Measurements from ENCODE around the gene DYNLT5. TPM values are rescaled to one million over a fixed set of nuclear protein-coding genes. Genes with fewer than 3 reads are reported as not detected.
A peak's percentile ranks its signal among the peaks of the same experiment; 100 is the strongest.

DYNLT5 gene
- total RNA-seq, 1 donor, result 1.4 TPM

DNA sequence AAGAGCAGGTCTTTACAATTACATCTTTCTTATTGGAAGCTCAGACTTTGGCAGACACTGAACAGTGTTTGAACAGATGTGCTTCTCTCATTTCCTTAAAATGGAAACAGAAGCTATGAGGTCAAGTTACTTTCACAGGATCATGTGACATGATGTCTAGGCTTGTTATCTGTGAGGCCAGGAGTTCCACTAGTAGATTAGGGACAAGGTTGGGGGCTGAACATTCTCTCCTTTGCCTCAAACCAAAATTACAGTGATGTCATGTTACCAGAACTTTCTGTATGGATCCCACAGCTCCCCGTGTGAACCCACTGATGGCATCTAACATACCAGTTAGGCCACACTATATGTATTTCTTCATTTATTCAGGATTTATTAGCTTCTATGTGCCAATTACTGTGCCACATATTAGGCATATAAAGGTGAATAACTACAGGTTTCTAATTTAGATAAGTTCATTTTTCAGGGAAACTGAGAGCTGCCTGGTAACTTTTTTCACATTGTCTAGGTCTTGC lies 6.0 kb downstream of the DYNLT5 start:
- H3K4me3 ChIP-seq (ENCODE audit: insufficient read depth, low read length), result no peak overlapping the region
- H2AFZ ChIP-seq (ENCODE audit: low read length), result peak overlapping the region; percentile 27
- no peaks in the 10 kb centered on the region for H3K27me3 ChIP-seq (ENCODE audit: insufficient read depth, low read length)
- H3K9me3 ChIP-seq (ENCODE audit: low read depth, low read length), result no peaks in the 10 kb centered on the region
- H3K4me1 ChIP-seq (ENCODE audit: insufficient read depth, low read length), result no peaks in the 10 kb centered on the region
- no peak for DNase-seq (ENCODE audit: insufficient read length, low spot score, missing footprints)
- H3K27ac ChIP-seq (ENCODE audit: low read depth, low read length), result no peak overlapping the region
- no peaks in the 10 kb centered on the region for H4K20me1 ChIP-seq (ENCODE audit: insufficient read depth, low read length)
- no peaks in the 10 kb centered on the region for H3K36me3 ChIP-seq (ENCODE audit: insufficient read depth, low read length)
- TF ChIP-seq CTCF (IDR thresholded peaks at IDR 0.05; ENCODE audit: extremely low read depth, low read depth, low read length), result no peak
- H3K4me2 ChIP-seq (ENCODE audit: insufficient read depth, low read length), result no peak overlapping the region
- no peaks in the 10 kb centered on the region for H3K79me2 ChIP-seq (ENCODE audit: insufficient read depth, low read length)

GRCh38 chr1:66760506-66760905 lies 8.2 kb downstream of the DYNLT5 start:
- TF ChIP-seq CTCF (IDR thresholded peaks at IDR 0.05; ENCODE audit: extremely low read depth, low read depth, low read length), result no peak
- H3K79me2 ChIP-seq (ENCODE audit: insufficient read depth, low read length), result no peaks in the 10 kb centered on the region
- no peak overlapping the region for H2AFZ ChIP-seq (ENCODE audit: low read length)
- H3K4me2 ChIP-seq (ENCODE audit: insufficient read depth, low read length), result no peak overlapping the region
- no peaks in the 10 kb centered on the region for H3K27me3 ChIP-seq (ENCODE audit: insufficient read depth, low read length)
- H3K36me3 ChIP-seq (ENCODE audit: insufficient read depth, low read length), result no peaks in the 10 kb centered on the region
- H3K9me3 ChIP-seq (ENCODE audit: low read depth, low read length), result no peaks in the 10 kb centered on the region
- no peak overlapping the region for H3K4me3 ChIP-seq (ENCODE audit: insufficient read depth, low read length)
- H4K20me1 ChIP-seq (ENCODE audit: insufficient read depth, low read length), result no peaks in the 10 kb centered on the region
- no peak overlapping the region for H3K27ac ChIP-seq (ENCODE audit: low read depth, low read length)
- no peak for DNase-seq (ENCODE audit: insufficient read length, low spot score, missing footprints)
- H3K4me1 ChIP-seq (ENCODE audit: insufficient read depth, low read length), result no peaks in the 10 kb centered on the region

GRCh38 chr1:66761221-66761620 lies 9.0 kb downstream of the DYNLT5 start:
- Histone ChIP-seq H4K20me1 (ENCODE audit: insufficient read depth, low read length) (no peaks in the 10 kb centered on the region), H3K27me3 (ENCODE audit: insufficient read depth, low read length) (no peaks in the 10 kb centered on the region), H3K36me3 (ENCODE audit: insufficient read depth, low read length) (no peaks in the 10 kb centered on the region), H2AFZ (ENCODE audit: low read length) (no peak overlapping the region), H3K4me2 (ENCODE audit: insufficient read depth, low read length) (no peak overlapping the region), H3K4me1 (ENCODE audit: insufficient read depth, low read length) (no peaks in the 10 kb centered on the region), H3K27ac (ENCODE audit: low read depth, low read length) (no peak overlapping the region), H3K79me2 (ENCODE audit: insufficient read depth, low read length) (no peaks in the 10 kb centered on the region), H3K9me3 (ENCODE audit: low read depth, low read length) (no peaks in the 10 kb centered on the region), H3K4me3 (ENCODE audit: insufficient read depth, low read length) (no peak overlapping the region)
- peak; percentile 25 for TF ChIP-seq CTCF (IDR thresholded peaks at IDR 0.05; ENCODE audit: extremely low read depth, low read depth, low read length)
- no peak for DNase-seq (ENCODE audit: insufficient read length, low spot score, missing footprints)

DNA sequence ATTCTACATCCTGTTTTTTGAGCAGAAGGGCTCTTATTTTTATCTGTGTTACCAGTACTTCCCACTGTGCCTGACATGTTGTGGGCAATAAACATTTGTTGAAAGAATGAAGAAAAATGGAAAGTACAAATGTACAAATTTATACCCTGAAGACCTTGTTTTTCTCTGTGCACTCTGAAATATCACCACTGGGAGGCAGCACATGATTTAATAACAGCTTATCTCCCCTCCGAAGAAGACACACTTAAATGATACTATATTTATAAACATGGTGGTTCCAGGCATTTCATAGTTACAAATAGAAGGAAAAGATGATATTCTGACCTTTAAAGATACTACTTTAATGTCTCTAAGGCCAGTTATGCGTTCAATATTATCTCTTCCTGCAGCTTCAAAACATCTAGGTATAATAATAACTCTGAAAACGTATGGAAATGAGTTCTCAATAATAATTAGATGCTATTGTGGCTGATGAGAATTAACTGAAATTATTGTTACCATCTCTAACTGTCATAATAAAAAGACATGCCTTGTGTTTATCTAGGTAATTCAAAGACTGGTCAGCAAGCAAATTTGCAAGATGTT lies 12.8 kb downstream of the DYNLT5 start:
- peak; percentile 82 for TF ChIP-seq CTCF (IDR thresholded peaks at IDR 0.05; ENCODE audit: extremely low read depth, low read depth, low read length)
- no peaks in the 10 kb centered on the region for H4K20me1 ChIP-seq (ENCODE audit: insufficient read depth, low read length)
- peak overlapping the region; percentile 20 for H3K4me2 ChIP-seq (ENCODE audit: insufficient read depth, low read length)
- H3K4me1 ChIP-seq (ENCODE audit: insufficient read depth, low read length), result no peaks in the 10 kb centered on the region
- no peaks in the 10 kb centered on the region for H3K79me2 ChIP-seq (ENCODE audit: insufficient read depth, low read length)
- no peaks in the 10 kb centered on the region for H3K9me3 ChIP-seq (ENCODE audit: low read depth, low read length)
- H3K27me3 ChIP-seq (ENCODE audit: insufficient read depth, low read length), result no peaks in the 10 kb centered on the region
- peak overlapping the region; percentile 62 for H2AFZ ChIP-seq (ENCODE audit: low read length)
- H3K4me3 ChIP-seq (ENCODE audit: insufficient read depth, low read length), result no peak overlapping the region
- H3K36me3 ChIP-seq (ENCODE audit: insufficient read depth, low read length), result no peaks in the 10 kb centered on the region
- DNase-seq (ENCODE audit: insufficient read length, low spot score, missing footprints), result no peak
- H3K27ac ChIP-seq (ENCODE audit: low read depth, low read length), result no peak overlapping the region
